Measurements from ENCODE around the gene CSF3R. TPM values are rescaled to one million over a fixed set of nuclear protein-coding genes. Genes with fewer than 3 reads are reported as not detected.

CSF3R gene
- polyA plus RNA-seq, 4 donors = 1.4 to 15.8 (median 3.8) TPM

DNA sequence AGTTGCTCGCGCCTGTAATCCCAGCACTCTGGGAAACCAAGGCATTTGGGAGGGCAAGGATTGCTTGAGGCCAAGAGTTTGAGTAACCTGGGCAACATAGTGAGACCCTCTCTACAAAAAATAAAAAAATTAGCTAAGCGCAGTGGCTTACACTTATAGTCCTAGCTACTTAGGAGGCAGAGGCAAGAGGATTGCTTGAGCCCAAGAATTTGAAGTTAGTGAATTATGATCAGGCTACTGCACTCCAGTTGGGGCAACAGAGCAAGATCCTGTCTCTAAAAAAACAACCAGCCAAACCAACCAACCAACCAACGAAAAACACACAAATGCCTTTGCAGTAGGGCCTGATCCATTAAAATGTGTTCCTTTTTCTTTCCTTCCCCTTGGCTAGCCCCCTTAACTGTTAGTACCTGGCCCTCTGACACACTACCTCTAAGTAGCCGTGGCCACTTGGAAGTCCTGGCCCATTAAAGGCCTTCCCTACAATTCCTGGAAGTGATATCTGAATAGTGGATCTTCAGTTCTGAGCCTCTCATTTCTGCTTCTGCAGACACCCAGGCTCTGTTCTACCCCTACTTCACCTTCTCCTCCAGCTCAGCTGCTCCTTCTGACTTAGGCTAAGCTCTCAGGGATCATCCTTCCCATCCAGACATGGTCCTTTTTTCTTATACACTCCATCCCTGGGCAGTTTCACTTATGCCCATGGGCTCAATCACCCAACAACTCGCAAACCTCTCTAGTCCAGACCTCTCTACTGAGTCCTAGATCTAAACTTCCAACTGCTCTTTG, 28.9 kb downstream of the CSF3R start:
- Histone ChIP-seq H3K9me3 (ENCODE audit: control insufficient read depth in 2 of 2, insufficient read depth in 1 of 2, low read depth in 1 of 2, low read length in 1 of 2) (no peaks in the 10 kb centered on the region), H3K27ac (ENCODE audit: low read depth in 1 of 3, low read length in 2 of 3) (no peak overlapping the region), H3K27me3 (ENCODE audit: control insufficient read depth in 3 of 3, insufficient read depth in 3 of 3, low read length in 3 of 3) (no peaks in the 10 kb centered on the region), H3K4me1 (ENCODE audit: control insufficient read depth in 3 of 3, insufficient read depth in 2 of 3, low read depth in 1 of 3, low read length in 2 of 3) (peaks cover 0 to 6% (median 0%) of the 10 kb centered on the region in 3 donors), H3K4me3 (ENCODE audit: low read depth in 1 of 3, low read length in 3 of 3) (no peak overlapping the region), H3K36me3 (ENCODE audit: control insufficient read depth in 3 of 3, insufficient read depth in 2 of 3, low read depth in 1 of 3, low read length in 3 of 3) (peaks cover 6 to 25% (median 20%) of the 10 kb centered on the region in 3 donors)
- DNase-seq (no peak), FAIRE-seq (no peak)
- 88 to 93% (median 92%) methylated on average over 6 of the region's 6 CpGs for whole genome bisulfite sequencing, 3 donors

DNA sequence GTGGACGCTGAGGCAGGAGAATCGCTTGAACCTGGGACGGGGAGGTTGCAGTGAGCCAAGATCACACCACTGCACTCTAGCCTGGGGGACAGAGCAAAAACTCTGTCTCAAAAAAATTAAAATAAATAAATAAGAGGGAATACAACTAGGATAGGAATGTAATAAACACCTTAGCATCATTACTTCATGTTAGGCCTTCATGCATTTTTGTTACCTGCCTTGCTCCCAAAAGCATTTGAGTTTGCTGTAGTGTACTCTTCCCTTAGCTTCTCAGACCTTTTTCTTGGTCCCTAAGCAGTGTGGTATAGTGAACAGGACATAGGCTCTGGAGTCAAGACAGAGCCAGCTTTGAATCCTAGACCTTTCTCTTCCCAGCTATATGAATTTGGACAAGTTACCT, 29.7 kb downstream of the CSF3R start:
- FAIRE-seq = no peak
- peaks cover 6 to 19% (median 18%) of the 10 kb centered on the region in 3 donors for H3K36me3 ChIP-seq (ENCODE audit: control insufficient read depth in 3 of 3, insufficient read depth in 2 of 3, low read depth in 1 of 3, low read length in 3 of 3)

DNA sequence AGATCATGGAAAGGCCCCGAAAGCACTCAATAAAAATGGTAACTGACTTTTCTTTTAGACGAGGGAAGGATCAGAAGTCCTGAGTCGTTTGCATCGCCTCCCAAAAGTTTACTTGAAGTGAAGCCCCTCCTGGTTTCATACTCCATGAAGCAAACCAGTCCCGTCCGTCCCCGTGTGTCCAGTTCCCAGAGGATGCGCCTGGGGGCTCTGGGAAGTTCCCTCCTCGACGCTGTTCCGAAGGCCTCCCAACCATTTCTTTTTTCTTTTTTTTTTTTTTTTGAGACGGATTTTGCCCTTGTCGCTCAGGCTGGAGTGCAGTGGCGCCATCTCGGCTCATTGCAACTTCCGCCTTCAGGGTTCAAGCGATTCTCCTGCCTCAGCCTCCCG, 31.8 kb downstream of the CSF3R start:
- DNase-seq = no peak
- peak overlapping the region; percentile 65 to 96 (median 95) for H3K27ac ChIP-seq (ENCODE audit: low read depth in 1 of 3, low read length in 2 of 3)
- peaks cover 0 to 6% (median 0%) of the 10 kb centered on the region in 3 donors for H3K4me1 ChIP-seq (ENCODE audit: control insufficient read depth in 3 of 3, insufficient read depth in 2 of 3, low read depth in 1 of 3, low read length in 2 of 3)
- 33 to 46% (median 38%) methylated on average over 17 to 18 of the region's 18 CpGs for WGBS, 3 donors
- no peak for FAIRE-seq
- H3K4me3 ChIP-seq (ENCODE audit: low read depth in 1 of 3, low read length in 3 of 3) = peak overlapping the region; percentile 44 to 92 (median 78)
- H3K36me3 ChIP-seq (ENCODE audit: control insufficient read depth in 3 of 3, insufficient read depth in 2 of 3, low read depth in 1 of 3, low read length in 3 of 3) = peaks cover 3 to 10% (median 7%) of the 10 kb centered on the region in 3 donors
- no peaks in the 10 kb centered on the region for H3K9me3 ChIP-seq (ENCODE audit: control insufficient read depth in 2 of 2, insufficient read depth in 1 of 2, low read depth in 1 of 2, low read length in 1 of 2)
- H3K27me3 ChIP-seq (ENCODE audit: control insufficient read depth in 3 of 3, insufficient read depth in 3 of 3, low read length in 3 of 3) = no peaks in the 10 kb centered on the region

More for the DNA sequence above, 29.7 kb downstream of the CSF3R start:
- H3K4me1 ChIP-seq (ENCODE audit: control insufficient read depth in 3 of 3, insufficient read depth in 2 of 3, low read depth in 1 of 3, low read length in 2 of 3) = peaks cover 0 to 6% (median 0%) of the 10 kb centered on the region in 3 donors
- H3K27me3 ChIP-seq (ENCODE audit: control insufficient read depth in 3 of 3, insufficient read depth in 3 of 3, low read length in 3 of 3) = no peaks in the 10 kb centered on the region
- WGBS, 3 donors = 88 to 93% (median 92%) methylated on average over 3 of the region's 3 CpGs
- no peak for DNase-seq
- H3K9me3 ChIP-seq (ENCODE audit: control insufficient read depth in 2 of 2, insufficient read depth in 1 of 2, low read depth in 1 of 2, low read length in 1 of 2) = no peaks in the 10 kb centered on the region
- H3K4me3 ChIP-seq (ENCODE audit: low read depth in 1 of 3, low read length in 3 of 3) = no peak overlapping the region
- H3K27ac ChIP-seq (ENCODE audit: low read depth in 1 of 3, low read length in 2 of 3) = no peak overlapping the region

- Histone ChIP-seq H3K9me3 (ENCODE audit: control insufficient read depth in 2 of 2, insufficient read depth in 1 of 2, low read depth in 1 of 2, low read length in 1 of 2) (no peaks in the 10 kb centered on the region), H3K4me1 (ENCODE audit: control insufficient read depth in 3 of 3, insufficient read depth in 2 of 3, low read depth in 1 of 3, low read length in 2 of 3) (peaks cover 0 to 6% (median 0%) of the 10 kb centered on the region in 3 donors), H3K27me3 (ENCODE audit: control insufficient read depth in 3 of 3, insufficient read depth in 3 of 3, low read length in 3 of 3) (no peaks in the 10 kb centered on the region), H3K27ac (ENCODE audit: low read depth in 1 of 3, low read length in 2 of 3) (peak within 1 kb of the TSS; percentile 65 to 96 (median 95)), H3K4me3 (ENCODE audit: low read depth in 1 of 3, low read length in 3 of 3) (peak within 1 kb of the TSS; percentile 44 to 92 (median 78)), H3K36me3 (ENCODE audit: control insufficient read depth in 3 of 3, insufficient read depth in 2 of 3, low read depth in 1 of 3, low read length in 3 of 3) (peaks cover 1 to 5% (median 2%) of the 10 kb centered on the region in 3 donors)
- DNase-seq (peak; percentile 97 to 98), FAIRE-seq (no peak)
- WGBS, 3 donors = 0 to 1% (median 0%) methylated on average over 37 to 48 of the region's 48 CpGs
These were observed 32.3 kb downstream of the CSF3R start, which contains the start of gene OSCP1 for GRCh38 chr1:36450270-36450918. TSS of gene OSCP1 (minus strand) at chr1:36450451. CDS start at chr1:36450369, 82 bp downstream.

DNA sequence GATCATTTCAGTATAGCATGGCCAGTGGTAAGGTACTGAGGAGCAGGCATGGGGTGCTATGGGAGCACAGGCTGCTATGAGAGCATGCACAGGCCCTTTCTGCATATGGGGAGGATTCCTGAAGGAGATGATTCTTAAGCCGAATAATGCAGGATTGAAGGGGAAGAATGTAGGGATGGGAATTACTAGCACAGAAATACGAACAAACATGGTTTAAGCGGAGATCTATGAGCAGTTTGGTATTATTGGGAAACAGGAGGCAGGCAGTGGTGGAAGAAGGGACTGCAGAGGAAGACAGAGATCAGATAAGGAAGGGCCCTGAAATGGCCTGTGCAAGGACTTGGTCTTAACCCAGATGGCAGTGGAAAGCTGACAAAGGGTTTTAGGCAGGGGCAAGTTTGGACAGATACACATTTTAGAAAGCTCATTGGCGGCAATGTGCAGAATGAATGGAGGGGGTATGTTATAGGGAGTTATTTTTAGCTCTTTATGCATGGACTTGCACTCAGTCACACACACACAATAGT, 34.1 kb downstream of the CSF3R start:
- no peak for DNase-seq
- Histone ChIP-seq H3K9me3 (ENCODE audit: control insufficient read depth in 2 of 2, insufficient read depth in 1 of 2, low read depth in 1 of 2, low read length in 1 of 2) (no peaks in the 10 kb centered on the region), H3K27me3 (ENCODE audit: control insufficient read depth in 3 of 3, insufficient read depth in 3 of 3, low read length in 3 of 3) (no peaks in the 10 kb centered on the region), H3K4me3 (ENCODE audit: low read depth in 1 of 3, low read length in 3 of 3) (no peak overlapping the region), H3K36me3 (ENCODE audit: control insufficient read depth in 3 of 3, insufficient read depth in 2 of 3, low read depth in 1 of 3, low read length in 3 of 3) (no peaks in the 10 kb centered on the region), H3K4me1 (ENCODE audit: control insufficient read depth in 3 of 3, insufficient read depth in 2 of 3, low read depth in 1 of 3, low read length in 2 of 3) (peaks cover 0 to 6% (median 0%) of the 10 kb centered on the region in 3 donors), H3K27ac (ENCODE audit: low read depth in 1 of 3, low read length in 2 of 3) (no peak overlapping the region)
- WGBS, 3 donors = 88 to 93% (median 92%) methylated on average over 4 of the region's 4 CpGs
- no peak for FAIRE-seq

GRCh38 chr1:36447450-36447849, 35.3 kb downstream of the CSF3R start:
- no peak for FAIRE-seq
- Histone ChIP-seq H3K36me3 (ENCODE audit: control insufficient read depth in 3 of 3, insufficient read depth in 2 of 3, low read depth in 1 of 3, low read length in 3 of 3) (no peaks in the 10 kb centered on the region), H3K27me3 (ENCODE audit: control insufficient read depth in 3 of 3, insufficient read depth in 3 of 3, low read length in 3 of 3) (no peaks in the 10 kb centered on the region), H3K4me3 (ENCODE audit: low read depth in 1 of 3, low read length in 3 of 3) (no peak overlapping the region), H3K4me1 (ENCODE audit: control insufficient read depth in 3 of 3, insufficient read depth in 2 of 3, low read depth in 1 of 3, low read length in 2 of 3) (peaks cover 0 to 6% (median 0%) of the 10 kb centered on the region in 3 donors), H3K27ac (ENCODE audit: low read depth in 1 of 3, low read length in 2 of 3) (no peak overlapping the region), H3K9me3 (ENCODE audit: control insufficient read depth in 2 of 2, insufficient read depth in 1 of 2, low read depth in 1 of 2, low read length in 1 of 2) (no peaks in the 10 kb centered on the region)
- DNase-seq = no peak

GRCh38 chr1:36446746-36447145, 36.0 kb downstream of the CSF3R start:
- Histone ChIP-seq H3K27me3 (ENCODE audit: control insufficient read depth in 3 of 3, insufficient read depth in 3 of 3, low read length in 3 of 3) (no peaks in the 10 kb centered on the region), H3K9me3 (ENCODE audit: control insufficient read depth in 2 of 2, insufficient read depth in 1 of 2, low read depth in 1 of 2, low read length in 1 of 2) (no peaks in the 10 kb centered on the region), H3K36me3 (ENCODE audit: control insufficient read depth in 3 of 3, insufficient read depth in 2 of 3, low read depth in 1 of 3, low read length in 3 of 3) (no peaks in the 10 kb centered on the region), H3K4me3 (ENCODE audit: low read depth in 1 of 3, low read length in 3 of 3) (no peak overlapping the region), H3K4me1 (ENCODE audit: control insufficient read depth in 3 of 3, insufficient read depth in 2 of 3, low read depth in 1 of 3, low read length in 2 of 3) (peaks cover 0 to 6% (median 0%) of the 10 kb centered on the region in 3 donors), H3K27ac (ENCODE audit: low read depth in 1 of 3, low read length in 2 of 3) (no peak overlapping the region)
- DNase-seq (no peak), FAIRE-seq (no peak)
- WGBS, 3 donors = 62 to 80% (median 78%) methylated on average over 5 of the region's 5 CpGs

DNA sequence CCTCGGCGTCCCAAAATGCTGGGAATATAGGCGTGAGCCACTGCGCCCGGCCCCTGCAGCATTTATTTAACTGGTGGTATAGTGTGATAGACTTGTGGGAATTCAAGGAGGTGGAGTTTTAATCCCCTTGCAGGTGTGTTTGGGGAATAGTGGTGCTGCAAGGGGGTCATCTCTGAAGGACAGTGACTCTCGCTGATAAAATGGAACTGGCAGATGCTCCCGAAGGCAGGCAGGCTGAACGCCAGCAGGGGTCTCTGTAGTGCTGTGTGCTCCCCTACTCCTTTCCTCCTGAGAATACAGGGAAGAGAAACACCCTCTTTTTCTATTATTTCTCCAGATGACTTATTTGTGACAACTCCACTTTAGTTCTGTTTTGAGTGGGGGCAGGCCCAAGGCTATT, 36.4 kb downstream of the CSF3R start:
- no peak for FAIRE-seq
- WGBS, 3 donors = 59 to 78% (median 74%) methylated on average over 8 of the region's 8 CpGs

More for the DNA sequence above, 36.4 kb downstream of the CSF3R start:
- DNase-seq = no peak
- H3K9me3 ChIP-seq (ENCODE audit: control insufficient read depth in 2 of 2, insufficient read depth in 1 of 2, low read depth in 1 of 2, low read length in 1 of 2) = no peaks in the 10 kb centered on the region
- no peak overlapping the region for H3K4me3 ChIP-seq (ENCODE audit: low read depth in 1 of 3, low read length in 3 of 3)
- H3K27ac ChIP-seq (ENCODE audit: low read depth in 1 of 3, low read length in 2 of 3) = no peak overlapping the region
- no peaks in the 10 kb centered on the region for H3K27me3 ChIP-seq (ENCODE audit: control insufficient read depth in 3 of 3, insufficient read depth in 3 of 3, low read length in 3 of 3)
- peaks cover 0 to 6% (median 0%) of the 10 kb centered on the region in 3 donors for H3K4me1 ChIP-seq (ENCODE audit: control insufficient read depth in 3 of 3, insufficient read depth in 2 of 3, low read depth in 1 of 3, low read length in 2 of 3)
- H3K36me3 ChIP-seq (ENCODE audit: control insufficient read depth in 3 of 3, insufficient read depth in 2 of 3, low read depth in 1 of 3, low read length in 3 of 3) = no peaks in the 10 kb centered on the region

Measured in small intestine (tissue), 7 donors.